ENCODE measurements around the gene PHF13. TPM values are rescaled to one million over a fixed set of nuclear protein-coding genes. Genes with fewer than 3 reads are reported as not detected.
A peak's percentile ranks its signal among the peaks of the same experiment; 100 is the strongest.

Gene PHF13
- polyA plus RNA-seq, 2 of the 4 experiments (the other 2 are of a cell fraction): 4.3 to 10.4 TPM

GRCh38 chr1:6613361-6614018 is at the start of gene PHF13 (continued):
- no peak for TF ChIP-seq HEYL (CRISPR knock-in tag; IDR thresholded peaks at IDR 0.05)
- TF ChIP-seq EHMT2 (IDR thresholded peaks at IDR 0.05; ENCODE audit: low read depth): no peak
- TF ChIP-seq MAFK (IDR thresholded peaks at IDR 0.05; ENCODE audit: partially characterized antibody): no peak
- TF ChIP-seq REST (IDR thresholded peaks at IDR 0.05): no peak
- TF ChIP-seq MAX (IDR thresholded peaks at IDR 0.05): peak; percentile 29; the same call in 1 of the 2 replicates
- TF ChIP-seq CBX8 (IDR thresholded peaks at IDR 0.05): no peak

- no peak overlapping the region for H3K4me3 ChIP-seq
- TF ChIP-seq ZNF302 (CRISPR knock-in tag; IDR thresholded peaks at IDR 0.05) (no peak), CHD4 (IDR thresholded peaks at IDR 0.05; ENCODE audit: borderline replicate concordance) (no peak), SREBF2 (IDR thresholded peaks at IDR 0.05) (no peak)
- no peak overlapping the region for H3K4me2 ChIP-seq
- ATAC-seq (no peak), FAIRE-seq (no peak), DNase-seq (ENCODE audit: low read depth in 1 of 2, low spot score in 1 of 2) (no peak)
- ChIA-PET POLR2A (no interaction called here), CTCF (interaction anchor here (1.1 to 3.0 kb wide), 3 partner anchors 9 to 14 kb away, joined by 3 to 11 read pairs (median 5); partner anchors contain the start of genes NOL9 and TAS1R1)
- H3K4me1 ChIP-seq: no peaks in the 10 kb centered on the region
- whole genome bisulfite sequencing (ENCODE audit: missing lambda C conversion rate): 76% methylated on average over 9 of the region's 11 CpGs
- H3K27ac ChIP-seq: no peak overlapping the region
- H3K9me3 ChIP-seq: no peaks in the 10 kb centered on the region
Measured at GRCh38 chr1:6569033-6569432, 44.5 kb upstream of the PHF13 start.

GRCh38 chr1:6570100-6570499 is 43.4 kb upstream of the PHF13 start:
- ChIA-PET CTCF (interaction anchor here (1.1 kb wide), 1 partner anchor 13 kb away, joined by 3 read pairs; no protein-coding TSS in a partner anchor), POLR2A (no interaction called here)
- no peak for TF ChIP-seq CBX2 (IDR thresholded peaks at IDR 0.05; ENCODE audit: borderline replicate concordance, low read depth)
- H3K27ac ChIP-seq: no peak overlapping the region
- no peaks in the 10 kb centered on the region for H3K4me1 ChIP-seq
- H3K4me3 ChIP-seq: no peak overlapping the region
- FAIRE-seq: no peak
- 43% methylated on average over 3 of the region's 3 CpGs for WGBS (ENCODE audit: missing lambda C conversion rate)
- H3K4me2 ChIP-seq: no peak overlapping the region
- H3K9me3 ChIP-seq: no peaks in the 10 kb centered on the region
- no peak for ATAC-seq
- no peak for DNase-seq (ENCODE audit: low read depth in 1 of 2, low spot score in 1 of 2)

GRCh38 chr1:6570987-6571386 is 42.5 kb upstream of the PHF13 start:
- Histone ChIP-seq H3K4me2 (no peak overlapping the region), H3K4me3 (no peak overlapping the region), H3K27ac (no peak overlapping the region), H3K9me3 (no peaks in the 10 kb centered on the region), H3K4me1 (no peaks in the 10 kb centered on the region)
- ATAC-seq: no peak
- CTCF ChIA-PET: no interaction called here
- FAIRE-seq: no peak
- DNase-seq (ENCODE audit: low read depth in 1 of 2, low spot score in 1 of 2): no peak
- POLR2A ChIA-PET: no interaction called here
- no peak for TF ChIP-seq MYC (IDR thresholded peaks at IDR 0.05; ENCODE audit: borderline replicate concordance, low read length)
- no peak for TF ChIP-seq HOXB5 (CRISPR knock-in tag; IDR thresholded peaks at IDR 0.05)
- TF ChIP-seq ZSCAN20 (CRISPR knock-in tag; IDR thresholded peaks at IDR 0.05): no peak
- TF ChIP-seq HMGXB4 (CRISPR knock-in tag; IDR thresholded peaks at IDR 0.05; ENCODE audit: borderline replicate concordance): no peak
- TF ChIP-seq TFCP2L1 (CRISPR knock-in tag; IDR thresholded peaks at IDR 0.05): no peak
- TF ChIP-seq CBX2 (IDR thresholded peaks at IDR 0.05; ENCODE audit: borderline replicate concordance, low read depth): no peak
- TF ChIP-seq EHF (CRISPR knock-in tag; IDR thresholded peaks at IDR 0.05): no peak
- TF ChIP-seq CHD2 (IDR thresholded peaks at IDR 0.05; ENCODE audit: low read length, partially characterized antibody): no peak
- no peak for TF ChIP-seq EP300 (IDR thresholded peaks at IDR 0.05)
- no peak for TF ChIP-seq ZC3H11A (IDR thresholded peaks at IDR 0.05)
- TF ChIP-seq RFX5 (IDR thresholded peaks at IDR 0.05): no peak
- TF ChIP-seq BHLHE40 (IDR thresholded peaks at IDR 0.05; ENCODE audit: low read depth, low read length): no peak
- no peak for TF ChIP-seq NR3C1 (IDR thresholded peaks at IDR 0.05)
- TF ChIP-seq TP53 (CRISPR knock-in tag; IDR thresholded peaks at IDR 0.05): no peak
- TF ChIP-seq MAFK (IDR thresholded peaks at IDR 0.05; ENCODE audit: partially characterized antibody): no peak
- WGBS (ENCODE audit: missing lambda C conversion rate): 31% methylated on average over 5 of the region's 5 CpGs

Data from A549 (cell line).